ENCODE data around the gene TLR5.

DNA sequence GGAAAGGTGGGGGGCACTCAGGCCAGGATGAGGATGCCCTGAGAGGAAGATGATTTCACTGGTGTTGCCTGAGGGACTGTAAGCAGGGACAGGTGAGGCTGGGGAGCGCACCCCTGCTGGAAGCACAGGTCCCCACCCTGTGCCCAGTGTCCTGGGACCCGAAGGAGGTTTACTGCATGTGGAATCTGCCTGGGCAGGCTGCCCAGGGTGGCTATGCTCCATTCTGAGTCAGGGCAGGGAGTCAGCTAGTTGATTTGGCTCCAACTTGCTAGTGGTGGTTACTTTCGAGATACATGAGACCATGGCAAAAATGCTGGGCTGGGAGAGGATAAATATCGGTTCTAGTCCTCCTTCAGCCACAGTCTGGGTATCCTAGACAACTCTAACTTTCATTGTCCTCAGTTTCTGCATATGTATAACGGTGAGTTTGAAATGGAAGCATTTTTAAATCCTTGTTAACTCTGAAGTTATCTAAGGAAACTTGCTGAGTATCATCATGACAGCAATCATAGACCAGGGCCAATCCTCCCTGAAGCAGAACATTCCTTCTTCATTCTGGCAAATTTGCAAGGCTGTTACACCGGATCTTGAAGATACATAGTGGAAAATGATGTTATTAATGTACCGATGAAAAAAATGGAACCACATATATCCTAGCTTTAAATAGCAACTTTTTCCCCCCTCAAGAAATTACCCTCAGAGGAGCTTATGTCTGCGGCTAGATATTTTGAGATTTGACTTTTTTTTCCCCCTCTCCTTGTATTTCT lies 7.7 kb downstream of the TLR5 start:
- TF ChIP-seq, protein P1, sequence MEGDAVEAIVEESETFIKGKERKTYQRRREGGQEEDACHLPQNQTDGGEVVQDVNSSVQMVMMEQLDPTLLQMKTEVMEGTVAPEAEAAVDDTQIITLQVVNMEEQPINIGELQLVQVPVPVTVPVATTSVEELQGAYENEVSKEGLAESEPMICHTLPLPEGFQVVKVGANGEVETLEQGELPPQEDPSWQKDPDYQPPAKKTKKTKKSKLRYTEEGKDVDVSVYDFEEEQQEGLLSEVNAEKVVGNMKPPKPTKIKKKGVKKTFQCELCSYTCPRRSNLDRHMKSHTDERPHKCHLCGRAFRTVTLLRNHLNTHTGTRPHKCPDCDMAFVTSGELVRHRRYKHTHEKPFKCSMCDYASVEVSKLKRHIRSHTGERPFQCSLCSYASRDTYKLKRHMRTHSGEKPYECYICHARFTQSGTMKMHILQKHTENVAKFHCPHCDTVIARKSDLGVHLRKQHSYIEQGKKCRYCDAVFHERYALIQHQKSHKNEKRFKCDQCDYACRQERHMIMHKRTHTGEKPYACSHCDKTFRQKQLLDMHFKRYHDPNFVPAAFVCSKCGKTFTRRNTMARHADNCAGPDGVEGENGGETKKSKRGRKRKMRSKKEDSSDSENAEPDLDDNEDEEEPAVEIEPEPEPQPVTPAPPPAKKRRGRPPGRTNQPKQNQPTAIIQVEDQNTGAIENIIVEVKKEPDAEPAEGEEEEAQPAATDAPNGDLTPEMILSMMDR (IDR thresholded peaks at IDR 0.05), result no peak
- no peak for TF ChIP-seq POLR2A (IDR thresholded peaks at IDR 0.05)
